Measurements from ENCODE around the gene TMEM255B.
"Not testable (repeated sequence)": the region's sequence is repeated elsewhere in the genome, so short reads cannot be mapped to it uniquely, and the experiment has no call there.

TMEM255B gene

GRCh38 chr13:113785051-113786010 is 26.3 kb downstream of the TMEM255B start:
- DNase-seq (ENCODE audit: low read depth in 2 of 3, low spot score in 1 of 3) = peak in 1 of 3 donors; percentile 11

GRCh38 chr13:113786262-113786841 is 27.3 kb downstream of the TMEM255B start:
- DNase-seq (ENCODE audit: low read depth in 2 of 3, low spot score in 1 of 3) = no peak

GRCh38 chr13:113787694-113788093 is 28.7 kb downstream of the TMEM255B start:
- DNase-seq (ENCODE audit: low read depth in 2 of 3, low spot score in 1 of 3) = no peak

GRCh38 chr13:113788413-113789135 is 29.5 kb downstream of the TMEM255B start:
- no peak for DNase-seq (ENCODE audit: low read depth in 2 of 3, low spot score in 1 of 3)

GRCh38 chr13:113789167-113789566 is 30.1 kb downstream of the TMEM255B start:
- no peak for DNase-seq (ENCODE audit: low read depth in 2 of 3, low spot score in 1 of 3)

GRCh38 chr13:113789931-113790330 is 30.9 kb downstream of the TMEM255B start:
- DNase-seq (ENCODE audit: low read depth in 2 of 3, low spot score in 1 of 3) = not testable (repeated sequence)

- DNase-seq (ENCODE audit: low read depth in 2 of 3, low spot score in 1 of 3) = no peak
Measured at GRCh38 chr13:113791226-113791625, 32.2 kb downstream of the TMEM255B start.

- no peak for DNase-seq (ENCODE audit: low read depth in 2 of 3, low spot score in 1 of 3)
Measured at GRCh38 chr13:113791761-113792160, 32.7 kb downstream of the TMEM255B start.

GRCh38 chr13:113792236-113792770 is 33.3 kb downstream of the TMEM255B start:
- no peak for DNase-seq (ENCODE audit: low read depth in 2 of 3, low spot score in 1 of 3)

GRCh38 chr13:113792886-113793717 is 34.1 kb downstream of the TMEM255B start:
- no peak for DNase-seq (ENCODE audit: low read depth in 2 of 3, low spot score in 1 of 3)

- no peak for DNase-seq (ENCODE audit: low read depth in 2 of 3, low spot score in 1 of 3)
Measured at GRCh38 chr13:113793718-113794085, 34.7 kb downstream of the TMEM255B start.

- DNase-seq (ENCODE audit: low read depth in 2 of 3, low spot score in 1 of 3) = no peak
Measured at GRCh38 chr13:113794086-113794485, 35.1 kb downstream of the TMEM255B start.

GRCh38 chr13:113794764-113795173 is 35.7 kb downstream of the TMEM255B start:
- DNase-seq (ENCODE audit: low read depth in 2 of 3, low spot score in 1 of 3) = no peak

- not testable (repeated sequence) for DNase-seq (ENCODE audit: low read depth in 2 of 3, low spot score in 1 of 3)
Measured at GRCh38 chr13:113795362-113795761, 36.3 kb downstream of the TMEM255B start.

GRCh38 chr13:113796211-113796963 is 37.4 kb downstream of the TMEM255B start:
- no peak for DNase-seq (ENCODE audit: low read depth in 2 of 3, low spot score in 1 of 3)

- no peak for DNase-seq (ENCODE audit: low read depth in 2 of 3, low spot score in 1 of 3)
Measured at GRCh38 chr13:113796964-113797676, 38.1 kb downstream of the TMEM255B start.

- no peak for DNase-seq (ENCODE audit: low read depth in 2 of 3, low spot score in 1 of 3)
Measured at GRCh38 chr13:113798200-113798811, 39.3 kb downstream of the TMEM255B start.

GRCh38 chr13:113800576-113800926 is 41.5 kb downstream of the TMEM255B start:
- DNase-seq (ENCODE audit: low read depth in 2 of 3, low spot score in 1 of 3) = no peak

Measured in stimulated activated CD4-positive, alpha-beta T cell treated with anti-CD3 and anti-CD28 coated beads, Interleukin-12 subunit alpha, Interleukin-12 subunit beta, amount 100 ng/mL, for 48 hours (primary cell).